CD4-positive, alpha-beta T cell treated with Interleukin-10 for 1 hour (primary cell): ENCODE data around the gene MCTP1.
"Not testable (repeated sequence)": the region's sequence is repeated elsewhere in the genome, so short reads cannot be mapped to it uniquely, and the experiment has no call there.

Experiments used
- DNase-seq: peaks from one replicate; pipeline ENCODE4 v3.0.0-alpha.2; 2020

Gene MCTP1

DNA sequence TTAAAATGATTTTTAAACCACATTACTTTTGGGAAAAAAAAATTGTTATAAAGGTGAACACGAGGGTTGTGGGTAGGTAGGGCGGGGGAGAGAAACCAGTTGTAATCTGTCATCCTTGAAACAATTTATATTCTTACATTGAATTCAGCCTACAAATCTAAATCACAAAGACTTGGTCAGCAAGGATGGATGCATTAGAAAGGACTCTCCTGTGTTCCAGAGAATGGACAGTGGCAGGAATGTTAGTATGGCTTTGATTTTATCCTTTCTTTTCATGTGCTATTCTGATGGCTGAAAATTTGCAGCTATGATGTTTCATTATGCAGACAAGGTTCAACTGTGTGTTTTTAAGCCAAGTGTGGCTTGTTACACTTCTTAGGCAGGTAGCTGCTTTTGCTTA lies 431.8 kb downstream of the MCTP1 start:
- DNase-seq = no peak

- no peak for DNase-seq
Measured at GRCh38 chr5:94850960-94851359, 433.9 kb downstream of the MCTP1 start.

DNA sequence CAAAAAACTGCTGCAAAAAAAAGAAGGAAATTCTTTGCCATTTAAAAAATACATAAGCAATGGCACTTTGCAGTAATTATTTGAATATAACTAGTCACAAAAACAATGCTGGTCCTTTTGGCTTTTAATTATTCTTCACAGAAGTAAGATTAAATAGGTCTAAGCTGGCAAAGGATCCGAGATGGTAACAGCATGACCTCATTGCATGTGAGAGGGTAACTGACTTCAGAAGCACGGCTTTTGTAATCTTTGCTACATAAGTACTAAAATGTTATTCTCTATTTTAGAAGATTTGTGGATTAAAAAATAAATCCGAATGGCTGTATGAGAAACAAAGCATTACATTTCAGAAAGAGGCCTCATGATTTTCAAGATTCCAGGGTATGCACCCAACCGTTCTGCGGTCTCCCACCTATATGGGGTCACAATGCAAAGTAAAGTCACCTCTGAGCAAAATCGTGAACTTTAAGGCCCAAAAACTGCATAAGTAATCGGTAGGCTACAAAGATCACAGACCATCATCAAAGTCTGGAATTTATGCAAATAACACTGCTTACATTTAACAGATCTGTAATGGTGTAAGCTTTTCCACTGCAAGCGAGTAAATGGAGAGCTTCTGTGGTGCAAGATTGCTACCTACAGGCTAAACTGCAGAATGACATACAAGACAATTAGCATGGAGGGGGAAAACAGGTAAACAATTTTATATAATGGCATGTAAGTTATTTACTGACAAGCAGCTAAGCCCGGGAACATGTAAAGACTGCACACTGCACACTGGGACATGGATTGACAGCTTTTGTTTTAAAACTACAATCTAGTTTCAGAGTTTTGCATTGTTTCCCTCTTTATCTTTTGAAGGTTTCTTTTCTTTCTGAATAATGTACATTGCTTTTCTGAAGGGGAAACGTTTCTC lies 434.8 kb downstream of the MCTP1 start:
- peak; percentile 62 for DNase-seq

DNA sequence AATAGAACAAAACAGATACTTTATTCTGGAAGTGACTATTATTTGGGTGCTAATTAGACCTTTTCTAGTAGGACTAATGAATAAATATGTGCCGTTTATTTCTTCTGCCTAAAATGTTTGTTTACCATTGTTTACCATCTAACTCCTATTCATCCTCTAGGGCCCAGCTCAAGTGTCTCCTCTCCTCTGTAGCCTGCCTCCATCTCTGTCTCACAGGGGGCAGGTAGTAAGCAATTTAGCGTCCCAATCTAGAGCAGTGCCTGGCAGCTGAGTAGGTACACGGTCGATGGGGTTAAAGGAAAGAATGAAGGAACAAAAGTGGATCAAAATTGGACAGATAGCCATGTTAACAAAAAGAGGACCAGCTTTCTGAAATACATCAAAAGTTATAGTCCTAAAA lies 435.6 kb downstream of the MCTP1 start:
- DNase-seq = no peak

DNA sequence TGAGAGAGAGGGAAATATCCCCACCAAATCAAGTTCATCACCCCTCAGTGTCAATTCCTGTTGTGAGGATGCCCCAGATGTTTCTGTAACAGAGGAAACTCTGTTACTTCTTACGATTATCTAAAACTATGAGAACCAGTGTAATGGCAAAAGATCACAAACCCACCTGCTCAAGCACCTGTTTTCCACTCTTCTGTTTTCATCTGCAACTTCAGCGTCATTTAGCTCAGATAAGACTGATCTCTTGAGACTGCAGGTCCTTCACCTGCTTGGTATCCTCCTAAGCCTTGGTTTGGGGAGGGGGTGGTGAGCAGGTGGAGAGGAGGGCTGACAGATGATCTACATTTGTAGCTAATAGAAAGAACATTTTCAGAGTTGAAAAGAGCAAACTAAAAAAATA lies 437.2 kb downstream of the MCTP1 start:
- DNase-seq = no peak

DNA sequence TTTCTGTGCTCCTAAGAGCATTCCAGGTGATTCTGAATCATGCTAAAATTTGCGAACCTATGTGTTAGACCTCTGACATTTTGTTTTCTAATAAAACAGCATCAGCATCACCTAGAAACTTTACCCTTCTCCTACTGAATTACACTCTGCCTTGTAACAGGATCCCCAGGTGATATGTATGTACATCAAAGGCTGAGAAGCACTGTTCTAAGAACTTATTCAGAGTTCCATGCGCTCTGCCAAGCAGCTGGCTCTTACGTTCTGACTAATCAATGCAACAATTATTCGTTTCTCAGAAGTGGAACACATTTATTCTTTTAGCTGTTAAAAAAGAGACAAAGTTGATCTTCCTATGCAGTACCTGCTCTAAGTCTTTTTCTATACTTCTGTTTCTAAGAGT lies 437.9 kb downstream of the MCTP1 start:
- no peak for DNase-seq

GRCh38 chr5:94845696-94846095 lies 439.2 kb downstream of the MCTP1 start:
- DNase-seq = not testable (repeated sequence)

DNA sequence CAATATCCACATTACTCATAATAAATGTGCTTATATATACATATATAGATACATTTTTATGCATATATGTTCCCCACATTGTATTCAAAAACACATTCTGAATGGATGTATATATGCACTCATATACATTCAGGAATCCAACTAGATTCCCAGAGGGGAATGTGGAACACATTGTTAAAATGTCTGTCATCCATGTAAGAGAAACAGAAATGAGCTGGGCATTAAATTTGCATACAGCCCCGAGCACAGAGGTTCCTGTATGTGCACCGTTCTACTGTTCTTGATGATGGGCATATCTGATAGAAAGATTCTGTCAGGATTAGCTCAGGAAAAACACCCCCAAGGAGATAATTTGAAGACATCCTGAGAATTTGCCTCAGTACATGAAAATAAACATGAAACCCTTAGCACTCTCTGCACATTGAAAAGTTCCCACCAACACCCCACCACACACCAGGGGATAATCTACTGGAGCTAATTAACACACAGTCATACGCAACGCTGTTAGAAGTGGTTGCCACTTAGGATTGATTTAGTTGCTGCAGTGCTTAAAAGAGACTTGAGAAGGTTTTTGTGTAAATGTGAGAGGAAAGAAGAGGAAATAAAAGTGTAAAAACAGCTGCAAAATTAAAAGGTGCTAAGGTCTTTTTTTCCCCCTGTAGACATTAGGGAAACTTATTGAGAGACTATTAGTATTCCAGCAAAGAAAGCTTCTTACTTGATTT lies 443.1 kb downstream of the MCTP1 start:
- no peak for DNase-seq

GRCh38 chr5:94833851-94834250 lies 451.0 kb downstream of the MCTP1 start:
- no peak for DNase-seq

GRCh38 chr5:94832685-94833084 lies 452.2 kb downstream of the MCTP1 start:
- no peak for DNase-seq

GRCh38 chr5:94830520-94830919 lies 454.4 kb downstream of the MCTP1 start:
- no peak for DNase-seq

DNA sequence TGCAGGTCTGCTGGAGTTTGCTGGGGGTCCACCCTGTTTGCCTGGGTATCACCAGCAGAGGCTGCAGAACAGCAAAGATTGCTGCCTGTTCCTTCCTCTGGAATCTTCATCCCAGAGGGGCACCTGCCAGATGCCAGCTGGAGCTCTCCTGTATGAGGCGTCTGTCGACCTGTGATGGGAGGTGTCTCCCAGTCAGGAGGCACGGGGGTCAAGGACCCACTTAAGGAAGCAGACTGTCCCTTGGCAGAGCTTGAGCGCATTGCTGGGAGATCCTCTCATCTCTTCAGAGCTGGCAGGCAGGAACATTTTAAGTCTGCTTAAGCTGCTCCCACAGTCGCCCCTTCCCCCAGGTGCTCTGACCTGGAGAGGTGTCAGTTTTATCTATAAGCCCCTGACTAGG lies 456.7 kb downstream of the MCTP1 start:
- not testable (repeated sequence) for DNase-seq

- DNase-seq = no peak
Measured at GRCh38 chr5:94820488-94820887, 464.4 kb downstream of the MCTP1 start.

DNA sequence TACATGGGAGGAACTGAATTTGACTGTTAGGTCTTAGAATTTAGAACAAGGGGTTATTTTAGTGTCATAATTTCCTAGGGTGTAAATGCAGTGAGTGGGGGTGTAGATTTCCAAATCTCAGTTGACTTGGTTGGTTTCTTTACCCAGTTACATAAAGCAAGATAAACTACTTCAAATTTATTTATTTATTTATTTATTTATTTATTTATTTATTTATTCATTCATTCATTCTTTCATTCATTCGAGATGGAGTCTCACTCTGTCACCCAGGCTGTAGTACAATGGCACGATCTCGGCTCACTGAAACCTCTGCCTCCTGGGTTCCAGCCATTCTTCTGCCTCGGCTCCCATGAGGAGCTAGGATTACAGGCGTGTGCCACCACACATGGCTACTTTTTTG lies 466.0 kb downstream of the MCTP1 start:
- no peak for DNase-seq

DNA sequence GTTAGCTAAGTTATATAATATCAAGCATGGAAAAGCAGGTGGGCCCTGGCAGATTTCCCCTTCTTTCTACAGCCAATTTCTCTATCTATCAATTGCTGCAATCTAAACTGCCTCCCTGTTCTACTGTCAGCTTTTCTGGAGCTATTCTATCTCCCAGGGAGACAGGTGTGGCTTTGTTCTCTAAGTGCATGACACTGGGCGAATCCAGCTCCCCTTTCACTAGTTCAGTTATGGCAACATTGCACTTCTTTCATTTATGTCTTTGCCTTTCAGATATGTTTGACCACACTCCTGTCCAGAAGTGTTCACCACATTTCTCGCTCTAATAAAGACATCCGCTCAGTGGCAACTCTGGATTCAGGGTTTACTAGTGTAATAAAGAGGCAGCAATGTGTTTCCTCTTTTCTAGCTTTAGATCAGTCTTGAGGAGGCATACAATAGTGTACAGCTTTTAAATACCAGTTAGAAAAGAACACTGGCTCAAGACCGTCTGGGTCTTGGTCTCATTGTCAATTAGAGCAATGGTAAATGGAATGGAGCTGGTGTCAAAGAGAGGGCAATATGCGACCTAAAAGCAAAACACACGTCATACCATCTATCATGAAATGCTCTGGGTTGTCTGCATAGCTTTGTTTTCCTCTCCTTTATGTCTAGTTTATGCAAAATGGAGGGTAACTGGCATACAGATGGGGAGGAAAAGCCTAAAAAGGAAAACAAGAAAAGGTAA lies 469.4 kb downstream of the MCTP1 start:
- no peak for DNase-seq

- DNase-seq = no peak
Measured at GRCh38 chr5:94812232-94812631, 472.7 kb downstream of the MCTP1 start.

DNA sequence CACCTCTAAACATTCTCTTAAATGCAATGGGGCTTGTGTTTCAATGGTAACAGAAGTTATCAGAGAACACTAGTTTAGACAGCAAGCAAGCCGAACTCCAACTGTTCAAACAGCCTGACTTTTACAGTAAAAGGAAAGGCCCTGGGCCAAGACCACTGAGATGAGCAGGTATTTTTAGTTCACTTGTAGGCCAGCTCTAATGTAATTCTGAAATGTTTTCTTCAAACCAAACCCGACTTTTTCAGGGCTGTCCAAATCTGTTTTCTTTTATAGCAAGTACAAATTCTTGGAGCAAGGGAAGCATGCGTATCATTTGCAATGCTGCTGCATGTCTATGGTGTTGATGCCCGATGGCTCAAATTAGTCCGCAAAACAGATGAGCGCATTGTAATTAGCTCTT lies 473.6 kb downstream of the MCTP1 start:
- DNase-seq = no peak

DNA sequence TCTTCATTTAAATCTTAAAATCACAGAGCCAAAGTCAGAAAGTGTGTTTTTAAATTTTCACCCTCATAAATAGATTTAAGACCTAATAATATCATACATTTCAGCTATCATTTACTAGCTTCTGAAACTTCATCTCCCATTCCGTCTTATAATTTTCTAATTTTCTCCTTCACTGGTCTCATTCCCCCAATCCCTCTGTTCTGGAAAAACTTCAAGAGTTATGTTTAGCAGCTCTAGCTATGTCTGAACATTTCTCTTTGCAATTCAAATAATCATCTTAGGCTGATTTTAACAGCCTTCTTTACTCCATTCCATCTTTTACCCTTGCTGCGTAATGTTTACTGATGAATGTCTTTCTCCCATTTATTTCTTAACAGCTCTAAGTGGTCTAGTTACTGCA lies 474.0 kb downstream of the MCTP1 start:
- DNase-seq = no peak

DNA sequence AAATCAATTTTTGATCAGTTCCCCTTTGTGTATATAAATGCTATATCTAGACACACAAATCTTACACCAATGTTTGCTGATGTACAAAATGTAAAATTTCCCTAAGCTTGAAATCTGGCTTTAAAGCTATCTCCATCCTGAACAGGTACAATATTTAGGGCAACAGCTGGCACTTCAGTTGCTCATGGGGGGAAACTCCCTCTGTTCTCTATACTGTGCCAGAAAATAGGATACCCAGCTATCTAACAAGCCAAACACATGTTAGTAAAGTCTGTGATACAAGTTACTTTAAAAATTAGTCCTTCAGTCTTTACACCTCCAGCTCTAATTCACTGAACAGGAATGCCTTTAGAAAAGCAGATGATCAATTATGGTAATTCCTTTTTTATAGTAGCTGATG lies 474.6 kb downstream of the MCTP1 start:
- DNase-seq = no peak

- DNase-seq = no peak
Measured at GRCh38 chr5:94808497-94808896, 476.4 kb downstream of the MCTP1 start.

DNA sequence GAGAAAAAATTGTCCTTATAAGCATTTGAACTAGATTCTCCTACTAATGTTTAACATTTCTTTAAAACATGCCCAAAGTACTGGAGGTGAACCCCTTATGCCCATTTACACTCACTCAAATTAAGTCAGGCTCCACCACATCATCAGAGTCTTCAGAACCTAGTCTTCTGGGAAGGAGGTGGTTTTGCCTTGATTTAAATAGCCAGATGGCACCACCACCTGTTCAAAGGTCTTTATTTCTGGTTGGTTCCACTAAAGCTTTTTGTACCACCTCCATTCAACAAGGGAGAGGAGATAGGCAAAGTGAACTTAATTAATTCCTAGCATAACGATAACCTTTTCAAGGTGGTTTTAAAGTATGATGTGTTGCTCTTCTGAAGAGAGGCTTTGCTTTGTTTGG lies 476.9 kb downstream of the MCTP1 start:
- no peak for DNase-seq

DNA sequence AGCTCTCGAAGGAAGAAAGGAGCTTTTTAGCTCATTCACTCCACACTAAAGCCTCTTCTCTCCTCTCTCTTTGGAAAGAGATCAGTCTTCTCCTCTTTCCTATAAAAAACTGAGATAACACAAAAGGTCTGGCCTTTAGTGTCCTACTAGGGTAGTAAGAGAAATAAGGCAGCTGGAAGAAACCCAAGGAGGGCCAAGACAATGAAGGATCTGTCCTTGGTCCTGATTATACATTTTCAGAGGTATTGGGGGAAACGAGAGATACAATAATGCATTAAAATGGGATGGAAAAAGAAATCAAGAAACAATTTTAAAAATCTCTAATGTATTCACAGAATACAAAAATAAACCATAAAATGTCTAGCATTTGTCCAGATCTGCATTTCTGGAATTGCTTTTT lies 482.4 kb downstream of the MCTP1 start:
- DNase-seq = no peak

GRCh38 chr5:94796586-94796985 lies 488.3 kb downstream of the MCTP1 start:
- no peak for DNase-seq

DNA sequence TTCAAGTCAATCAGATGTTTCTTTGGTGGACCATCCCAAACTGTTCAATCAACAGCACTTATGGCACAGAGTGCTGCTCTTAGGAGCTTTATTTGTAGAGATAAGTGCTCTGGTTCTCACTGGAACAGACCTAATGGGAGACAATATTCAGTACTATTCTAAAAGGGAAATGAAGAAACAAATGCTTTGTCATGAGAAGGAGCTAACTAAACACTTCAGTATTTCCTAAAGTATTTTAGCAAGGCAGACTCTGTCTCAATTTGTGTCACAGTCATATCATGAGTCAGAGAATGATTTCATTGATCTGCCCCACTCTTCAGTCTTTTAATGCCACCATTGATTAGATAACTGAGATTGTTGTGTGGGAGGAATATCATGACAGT lies 491.1 kb downstream of the MCTP1 start:
- DNase-seq = no peak
